ENCODE data around the gene BLZF1. TPM values are rescaled to one million over a fixed set of nuclear protein-coding genes. Genes with fewer than 3 reads are reported as not detected.
"Not testable (repeated sequence)": the region's sequence is repeated elsewhere in the genome, so short reads cannot be mapped to it uniquely, and the experiment has no call there.

The BLZF1 gene, protein sequence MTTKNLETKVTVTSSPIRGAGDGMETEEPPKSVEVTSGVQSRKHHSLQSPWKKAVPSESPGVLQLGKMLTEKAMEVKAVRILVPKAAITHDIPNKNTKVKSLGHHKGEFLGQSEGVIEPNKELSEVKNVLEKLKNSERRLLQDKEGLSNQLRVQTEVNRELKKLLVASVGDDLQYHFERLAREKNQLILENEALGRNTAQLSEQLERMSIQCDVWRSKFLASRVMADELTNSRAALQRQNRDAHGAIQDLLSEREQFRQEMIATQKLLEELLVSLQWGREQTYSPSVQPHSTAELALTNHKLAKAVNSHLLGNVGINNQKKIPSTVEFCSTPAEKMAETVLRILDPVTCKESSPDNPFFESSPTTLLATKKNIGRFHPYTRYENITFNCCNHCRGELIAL
- 28.1 TPM for total RNA-seq

- ATAC-seq (peak; percentile 100), DNase-seq (ENCODE audit: low spot score) (peak; percentile 97)
- intact Hi-C loops (cut with DNase I) = no loop called here
Observed at GRCh38 chr1:169367686-169368405, at the start of gene BLZF1, which contains the start of gene NME7. TSS of gene BLZF1 (plus strand) at chr1:169368195. CDS start at chr1:169369523, 1,328 bp downstream. TSS of gene NME7 (minus strand) at chr1:169367797. CDS start at chr1:169367710, 87 bp downstream.

DNA sequence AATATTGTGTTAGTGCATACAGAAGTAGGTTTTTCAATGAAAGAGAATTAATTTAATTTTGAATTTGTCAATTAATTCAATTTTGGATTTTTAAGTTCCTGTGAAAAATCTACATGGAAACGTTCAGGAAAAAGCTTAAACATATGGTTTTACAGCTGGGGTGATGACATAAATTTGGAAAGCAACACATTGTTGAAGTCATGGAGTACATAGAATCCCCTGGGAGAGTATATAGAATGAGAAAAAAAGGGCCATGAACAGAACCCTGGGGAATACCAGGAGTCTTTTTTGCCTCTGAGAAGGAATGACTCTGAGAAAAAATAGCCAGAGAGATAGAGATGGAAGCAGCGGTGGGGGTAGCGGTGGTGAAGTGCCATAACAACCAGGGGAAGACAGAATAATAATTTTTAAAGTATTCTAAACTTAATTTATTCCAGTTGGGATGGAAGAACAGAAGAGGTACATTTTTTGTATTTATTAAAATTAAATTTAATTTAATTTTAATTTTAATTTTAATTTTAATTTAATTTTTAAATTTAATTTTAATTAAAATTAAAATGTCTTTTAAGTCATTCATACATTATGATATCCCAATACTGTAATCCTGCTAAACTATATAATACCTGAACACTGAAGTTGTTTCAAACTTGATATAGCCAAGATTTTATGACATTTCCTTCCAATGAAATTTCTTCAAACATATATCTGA, 49.3 kb upstream of the BLZF1 start:
- DNase-seq (ENCODE audit: low spot score) = no peak
- no peak for ATAC-seq
- intact Hi-C loops (cut with DNase I) = no loop called here

DNA sequence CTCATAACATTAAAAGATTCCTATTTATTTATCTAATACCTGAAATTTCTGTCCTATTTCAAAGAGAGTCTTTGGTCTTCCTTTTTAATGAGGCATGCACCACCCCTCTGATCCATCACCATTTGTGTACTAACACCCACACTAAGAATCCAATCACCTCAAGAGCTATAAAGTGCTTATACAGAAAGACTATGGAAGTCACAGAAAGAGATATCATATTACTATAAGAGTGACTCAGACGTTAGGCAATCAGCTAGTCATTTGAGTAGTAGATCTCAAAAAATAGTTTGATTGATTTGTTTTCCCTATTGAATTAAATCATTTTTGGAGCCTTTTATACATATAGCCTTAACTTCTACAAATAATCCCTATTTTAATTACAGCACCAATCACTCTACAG, 46.5 kb upstream of the BLZF1 start:
- ATAC-seq (no peak), DNase-seq (ENCODE audit: low spot score) (no peak)
- intact Hi-C loops (cut with DNase I) = no loop called here

- intact Hi-C loops (cut with DNase I) = no loop called here
- ATAC-seq (no peak), DNase-seq (ENCODE audit: low spot score) (no peak)
Observed at GRCh38 chr1:169322138-169322537, 45.9 kb upstream of the BLZF1 start.

- ATAC-seq = no peak
Observed at GRCh38 chr1:169325117-169325516, 42.9 kb upstream of the BLZF1 start.

GRCh38 chr1:169326261-169326955, 41.6 kb upstream of the BLZF1 start:
- intact Hi-C loops (cut with DNase I) = no loop called here
- ATAC-seq = no peak
- no peak for DNase-seq (ENCODE audit: low spot score)

More at GRCh38 chr1:169325117-169325516, 42.9 kb upstream of the BLZF1 start:
- DNase-seq (ENCODE audit: low spot score) = no peak
- intact Hi-C loops (cut with DNase I) = no loop called here

GRCh38 chr1:169326956-169327268, 41.1 kb upstream of the BLZF1 start:
- no peak for ATAC-seq
- DNase-seq (ENCODE audit: low spot score) = no peak
- intact Hi-C loops (cut with DNase I) = no loop called here

DNA sequence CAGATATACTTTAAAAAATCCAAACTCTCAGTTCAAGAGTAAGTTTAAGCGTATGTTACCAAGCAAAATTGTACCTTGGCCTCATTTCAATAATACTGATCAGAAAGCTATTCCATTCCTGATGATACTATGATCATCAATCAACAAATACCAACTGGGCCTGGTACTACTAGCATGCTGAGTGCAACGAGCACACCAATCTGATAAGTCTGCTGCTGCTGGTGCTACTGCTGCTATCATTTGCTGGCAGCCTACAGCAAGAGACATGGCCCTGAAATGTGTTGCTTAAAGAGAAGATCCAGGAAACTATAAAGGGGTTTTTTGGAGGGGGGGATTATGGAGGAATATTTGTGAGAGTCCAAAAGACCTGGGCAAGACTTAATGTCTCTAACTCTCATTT, 40.1 kb upstream of the BLZF1 start:
- ATAC-seq (no peak), DNase-seq (ENCODE audit: low spot score) (no peak)
- intact Hi-C loops (cut with DNase I) = no loop called here

- intact Hi-C loops (cut with DNase I) = no loop called here
- DNase-seq (ENCODE audit: low spot score) = no peak
- ATAC-seq = no peak
Observed at GRCh38 chr1:169329383-169329782, 38.6 kb upstream of the BLZF1 start.

DNA sequence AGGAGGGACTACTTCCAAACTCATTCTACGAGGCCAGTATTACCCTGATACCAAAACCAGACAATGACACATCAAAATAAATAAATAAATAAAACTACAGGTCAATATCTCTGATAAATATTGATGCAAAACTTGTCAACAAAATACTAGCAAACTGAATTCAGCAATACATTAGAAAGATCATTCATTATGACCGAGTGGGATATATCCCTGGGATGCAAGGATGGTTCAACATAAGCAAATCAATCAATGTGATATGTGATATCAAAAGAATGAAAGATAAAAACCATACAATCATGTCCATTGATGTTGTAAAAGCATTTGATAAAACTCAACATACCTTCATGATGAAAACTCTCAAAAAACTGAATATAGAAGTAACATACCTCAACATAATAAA, 37.1 kb upstream of the BLZF1 start:
- DNase-seq (ENCODE audit: low spot score) (no peak), ATAC-seq (no peak)
- intact Hi-C loops (cut with DNase I) = no loop called here

DNA sequence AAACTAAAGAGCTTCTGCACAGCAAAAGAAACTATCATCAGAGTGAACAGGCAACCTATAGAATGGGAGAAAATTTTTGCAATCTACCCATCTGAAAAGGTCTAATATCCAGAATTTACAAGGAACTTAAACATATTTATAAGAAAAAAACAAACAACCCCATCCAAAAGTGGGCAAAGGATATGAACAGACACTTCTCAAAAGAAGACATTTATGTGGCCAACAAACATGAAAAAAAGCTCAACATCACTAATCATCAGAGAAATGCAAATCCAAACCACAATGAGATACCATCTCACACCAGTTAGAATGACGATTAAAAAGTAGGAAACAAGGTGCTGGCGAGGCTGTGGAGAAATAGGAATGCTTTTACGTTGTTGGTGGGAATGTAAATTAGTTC, 33.3 kb upstream of the BLZF1 start:
- intact Hi-C loops (cut with DNase I); DNase-seq (ENCODE audit: low spot score); ATAC-seq: not testable (repeated sequence)

GRCh38 chr1:169336947-169337715, 30.9 kb upstream of the BLZF1 start:
- ATAC-seq; DNase-seq (ENCODE audit: low spot score); intact Hi-C loops (cut with DNase I): not testable (repeated sequence)

GRCh38 chr1:169338617-169339016, 29.4 kb upstream of the BLZF1 start:
- ATAC-seq (no peak), DNase-seq (ENCODE audit: low spot score) (no peak)
- intact Hi-C loops (cut with DNase I) = no loop called here

GRCh38 chr1:169339773-169340172, 28.2 kb upstream of the BLZF1 start:
- intact Hi-C loops (cut with DNase I) = loop anchor here (10.0 kb wide), 1 partner anchor 735 kb away; no protein-coding TSS in a partner anchor
- no peak for DNase-seq (ENCODE audit: low spot score)
- no peak for ATAC-seq

GRCh38 chr1:169340882-169341281, 27.1 kb upstream of the BLZF1 start:
- intact Hi-C loops (cut with DNase I) = loop anchor here (10.0 kb wide), 1 partner anchor 736 kb away; no protein-coding TSS in a partner anchor
- ATAC-seq = no peak

GRCh38 chr1:169342096-169342495, 25.9 kb upstream of the BLZF1 start:
- not testable (repeated sequence) for ATAC-seq; DNase-seq (ENCODE audit: low spot score)
- intact Hi-C loops (cut with DNase I) = loop anchor here (10.0 kb wide), 1 partner anchor 737 kb away; no protein-coding TSS in a partner anchor

More at GRCh38 chr1:169340882-169341281, 27.1 kb upstream of the BLZF1 start:
- DNase-seq (ENCODE audit: low spot score) = no peak

GRCh38 chr1:169345511-169345910, 22.5 kb upstream of the BLZF1 start:
- intact Hi-C loops (cut with DNase I) = loop anchor here (10.0 kb wide), 1 partner anchor 741 kb away; no protein-coding TSS in a partner anchor
- no peak for ATAC-seq
- no peak for DNase-seq (ENCODE audit: low spot score)

GRCh38 chr1:169346036-169346589, 21.9 kb upstream of the BLZF1 start:
- intact Hi-C loops (cut with DNase I) = loop anchor here (10.0 kb wide), 1 partner anchor 741 kb away; no protein-coding TSS in a partner anchor
- ATAC-seq = no peak
- DNase-seq (ENCODE audit: low spot score) = no peak

Measured in sciatic nerve (tissue), 2 donors.